Left lung (tissue), 10 donors: ENCODE data around the gene GRID1. TPM values are rescaled to one million over a fixed set of nuclear protein-coding genes. Genes with fewer than 3 reads are reported as not detected.

ENCODE experiments used
- ATAC-seq: fragments of 200-7000 bp; cut with Tn5 transposase; one replicate; pipeline ENCODE4 v1.9.1; 2020; ENCODE audit warnings: moderate library complexity
- DNase-seq, 4 donors: peaks; one replicate each; pipeline ENCODE4 v3.0.0-alpha.2; 2013 to 2020
- H3K27ac ChIP-seq, 2 donors: fragments of 200-600 bp; sonication (generic) in 1 of 2; one replicate each; pipeline versions ENCODE4 v1.5.0 to v1.8.0; 2020 to 2021
- H3K27me3 ChIP-seq, 2 donors: fragments of 200-600 bp; sonication (generic) in 1 of 2; one replicate each; pipeline versions ENCODE4 v1.5.0 to v1.8.0; 2020 to 2021
- H3K36me3 ChIP-seq, 2 donors: fragments of 200-600 bp; sonication (generic) in 1 of 2; one replicate each; pipeline versions ENCODE4 v1.5.0 to v1.8.0; 2020 to 2021
- H3K4me1 ChIP-seq, 2 donors: fragments of 200-600 bp; one replicate each; pipeline ENCODE4 v1.8.0; 2021
- H3K4me3 ChIP-seq, 2 donors: fragments of 200-600 bp; sonication (generic) in 1 of 2; one replicate each; pipeline versions ENCODE4 v1.5.0 to v1.8.0; 2020 to 2021; ENCODE audit warnings: mild to moderate bottlenecking in 1 of 2
- H3K9me3 ChIP-seq, 2 donors: fragments of 200-600 bp; sonication (generic) in 1 of 2; one replicate each; pipeline versions ENCODE4 v1.5.0 to v1.8.0; 2020 to 2021
- CTCF ChIP-seq, 2 donors: fragments of 200-600 bp; sonication (generic) in 1 of 2; IDR thresholded peaks; one replicate each; pipeline versions ENCODE4 v1.5.0 to v1.8.0; 2021; ENCODE audit warnings: antibody characterized with exemption in 2 of 2
- intact Hi-C, 2 donors: fragments of 100-400 bp; cut with DNase I; formaldehyde crosslinking; loops; one replicate each; pipeline versions ENCODE4 v1.11.2 to v1.14.2; 2022
- polyA plus RNA-seq, 6 donors: library from polyadenylated mRNA; unstranded; fragments of 120-200 nt; gene quantifications; one replicate each; pipeline ENCODE4 v1.2.1, GENCODE V29; 2013; ENCODE audit not compliant: insufficient read length in 6 of 6
- total RNA-seq, 2 donors: library from RNA; stranded (reverse); fragmentation: NEBNext Ultra II Directional; extraction: Animal tissue kit (Norgen Biotek cat#: 25700); gene quantifications; one replicate each; pipeline ENCODE4 v1.2.1, GENCODE V29; 2021
- donor health status: DM: no; HTN: yes; CAD: no.
- donor health status: DM: no; HTN: no; CAD: no.

Gene GRID1
- total and polyA plus RNA-seq, 8 donors: 0.81 to 2.6 (median 1.2) TPM

- intact Hi-C loops: no loop called here
- peaks cover 0 to 4% of the 10 kb centered on the region in 2 donors for H3K27me3 ChIP-seq
- DNase-seq (no peak), ATAC-seq (no peak)
- no peak overlapping the region for H3K27ac ChIP-seq
- no peaks in the 10 kb centered on the region for H3K4me1 ChIP-seq
- H3K9me3 ChIP-seq: no peaks in the 10 kb centered on the region
- no peaks in the 10 kb centered on the region for H3K36me3 ChIP-seq
- H3K4me3 ChIP-seq: no peak overlapping the region
- no peak for TF ChIP-seq CTCF (IDR thresholded peaks at IDR 0.05)
Measured at GRCh38 chr10:86087716-86088115, 278.9 kb downstream of the GRID1 start.

- no peak for ATAC-seq
- Histone ChIP-seq H3K27me3 (peaks cover 0 to 4% of the 10 kb centered on the region in 2 donors), H3K4me3 (no peak overlapping the region), H3K36me3 (no peaks in the 10 kb centered on the region), H3K9me3 (no peaks in the 10 kb centered on the region), H3K27ac (no peak overlapping the region), H3K4me1 (no peaks in the 10 kb centered on the region)
- no peak for TF ChIP-seq CTCF (IDR thresholded peaks at IDR 0.05)
- no peak for DNase-seq
- intact Hi-C loops: no loop called here
Measured at GRCh38 chr10:86086418-86086817, 280.2 kb downstream of the GRID1 start.

GRCh38 chr10:86085686-86086085 lies 280.9 kb downstream of the GRID1 start:
- Histone ChIP-seq H3K27ac (no peak overlapping the region), H3K4me1 (no peaks in the 10 kb centered on the region), H3K36me3 (no peaks in the 10 kb centered on the region), H3K9me3 (no peaks in the 10 kb centered on the region), H3K27me3 (peaks cover 0 to 4% of the 10 kb centered on the region in 2 donors), H3K4me3 (no peak overlapping the region)
- DNase-seq (no peak), ATAC-seq (no peak)
- no peak for TF ChIP-seq CTCF (IDR thresholded peaks at IDR 0.05)
- intact Hi-C loops: no loop called here

- no peak overlapping the region for H3K4me3 ChIP-seq
- H3K36me3 ChIP-seq: no peaks in the 10 kb centered on the region
- no peak for TF ChIP-seq CTCF (IDR thresholded peaks at IDR 0.05)
- H3K27me3 ChIP-seq: peaks cover 0 to 4% of the 10 kb centered on the region in 2 donors
- H3K9me3 ChIP-seq: no peaks in the 10 kb centered on the region
- H3K27ac ChIP-seq: no peak overlapping the region
- no peaks in the 10 kb centered on the region for H3K4me1 ChIP-seq
- ATAC-seq (no peak), DNase-seq (no peak)
- intact Hi-C loops: no loop called here
Measured at GRCh38 chr10:86085136-86085535, 281.5 kb downstream of the GRID1 start.

GRCh38 chr10:86084585-86084984 lies 282.0 kb downstream of the GRID1 start:
- intact Hi-C loops: no loop called here
- no peak overlapping the region for H3K27ac ChIP-seq
- H3K9me3 ChIP-seq: no peaks in the 10 kb centered on the region
- no peak for ATAC-seq
- no peak for DNase-seq
- H3K27me3 ChIP-seq: peaks cover 0 to 4% of the 10 kb centered on the region in 2 donors
- no peaks in the 10 kb centered on the region for H3K4me1 ChIP-seq
- H3K4me3 ChIP-seq: no peak overlapping the region
- no peaks in the 10 kb centered on the region for H3K36me3 ChIP-seq
- TF ChIP-seq CTCF (IDR thresholded peaks at IDR 0.05): no peak
